Tibial artery (tissue), 4 donors: ENCODE data around the gene SMARCC2.

Source experiments
- DNase-seq, 2 donors: peaks; one replicate each; pipeline ENCODE4 v3.0.0-alpha.2; 2019
- H3K27ac ChIP-seq, 2 donors: fragments of 200-600 bp; sonication (generic) in 1 of 2; 1 replicate in 1 of 2; 2 replicates in 1 of 2; pipeline ENCODE4 v1.5.1; 2018 to 2019; ENCODE audit warnings: mild to moderate bottlenecking in 1 of 2
- H3K27me3 ChIP-seq, 2 donors: fragments of 200-600 bp; sonication (generic) in 1 of 2; one replicate each; pipeline versions ENCODE4 v1.5.1 to v1.6.0; 2016 to 2019
- H3K36me3 ChIP-seq, 3 donors: fragments of 200-600 bp; sonication (generic) in 2 of 3; one replicate each; pipeline ENCODE4 v1.5.1; 2016 to 2019; ENCODE audit warnings: mild to moderate bottlenecking in 2 of 3
- H3K4me1 ChIP-seq, 4 donors: fragments of 200-600 bp; sonication (generic) in 2 of 4; 1 replicate in 3 of 4; 2 replicates in 1 of 4; pipeline ENCODE4 v1.5.1; 2016 to 2019
- H3K4me3 ChIP-seq, 2 donors: fragments of 200-600 bp; sonication (generic) in 1 of 2; 1 replicate in 1 of 2; 2 replicates in 1 of 2; pipeline ENCODE4 v1.5.1; 2018 to 2019; ENCODE audit warnings: mild to moderate bottlenecking in 2 of 2
- H3K9me3 ChIP-seq, 3 donors: fragments of 200-600 bp; sonication (generic) in 1 of 3; one replicate each; pipeline ENCODE4 v1.5.1; 2016 to 2019
- CTCF ChIP-seq, 2 experiments: fragments of 200-600 bp in 1 of 2; fragments of 450-650 bp in 1 of 2; IDR thresholded peaks; one replicate each; pipeline ENCODE4 v1.5.1; 2017 to 2019; ENCODE audit warnings: antibody characterized with exemption in 2 of 2, mild to moderate bottlenecking in 1 of 2, moderate library complexity in 1 of 2
- intact Hi-C: fragments of 100-400 bp; cut with DNase I; formaldehyde crosslinking; loops from one replicate; pipeline ENCODE4 v1.15.0; 2023; ENCODE audit warnings: low total_unique reads

Gene SMARCC2

DNA sequence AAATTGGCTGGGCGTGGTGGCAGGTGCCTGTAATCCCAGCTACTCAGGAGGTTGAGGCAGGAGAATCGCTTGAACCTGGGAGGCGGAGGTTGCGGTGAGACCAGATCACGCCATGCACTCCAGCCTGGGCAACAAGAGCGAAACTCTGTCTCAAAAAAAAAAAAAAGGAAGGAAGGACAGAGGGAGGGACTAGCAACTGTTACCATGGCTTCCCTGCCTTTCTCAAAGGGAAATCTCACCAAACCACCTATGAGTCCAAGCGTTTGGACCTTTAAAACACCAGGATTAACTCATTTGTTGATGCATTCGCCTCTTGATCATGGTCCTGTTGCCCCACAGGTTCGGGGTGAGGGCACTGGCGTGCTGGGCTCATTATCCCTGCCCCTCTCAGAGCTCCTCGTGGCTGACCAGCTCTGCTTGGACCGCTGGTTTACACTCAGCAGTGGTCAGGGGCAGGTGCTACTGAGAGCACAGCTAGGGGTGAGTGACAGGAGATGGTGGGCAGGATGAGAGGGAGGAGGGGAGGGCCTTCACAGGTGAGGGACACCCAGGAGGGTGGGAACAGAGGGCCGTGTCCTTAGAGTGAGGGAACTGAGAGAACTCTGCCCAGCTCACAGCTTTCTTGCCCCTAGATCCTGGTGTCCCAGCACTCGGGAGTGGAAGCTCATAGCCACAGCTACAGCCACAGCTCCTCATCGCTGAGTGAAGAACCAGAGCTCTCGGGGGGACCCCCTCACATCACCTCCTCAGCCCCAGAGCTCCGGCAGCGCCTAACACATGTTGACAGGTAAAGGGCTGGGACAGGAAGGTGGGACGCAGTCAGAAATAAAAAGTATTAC is 47.1 kb downstream of the SMARCC2 start:
- intact Hi-C loops = no loop called here
- DNase-seq = no peak
- H3K4me1 ChIP-seq = peaks cover 0 to 12% (median 7%) of the 10 kb centered on the region in 4 donors
- TF ChIP-seq CTCF (IDR thresholded peaks at IDR 0.05) = no peak
- no peaks in the 10 kb centered on the region for H3K27me3 ChIP-seq
- H3K9me3 ChIP-seq = no peaks in the 10 kb centered on the region
- peaks cover 74 to 82% (median 82%) of the 10 kb centered on the region in 3 donors for H3K36me3 ChIP-seq
- H3K4me3 ChIP-seq = no peak overlapping the region
- H3K27ac ChIP-seq = no peak overlapping the region

GRCh38 chr12:56137853-56138571 is 51.3 kb downstream of the SMARCC2 start:
- no peaks in the 10 kb centered on the region for H3K27me3 ChIP-seq
- no peak for DNase-seq
- H3K4me1 ChIP-seq = no peaks in the 10 kb centered on the region
- peaks cover 89 to 100% (median 95%) of the 10 kb centered on the region in 3 donors for H3K36me3 ChIP-seq
- intact Hi-C loops = no loop called here
- H3K4me3 ChIP-seq = no peak overlapping the region
- no peak for TF ChIP-seq CTCF (IDR thresholded peaks at IDR 0.05)
- H3K9me3 ChIP-seq = no peaks in the 10 kb centered on the region
- H3K27ac ChIP-seq = no peak overlapping the region

GRCh38 chr12:56134897-56135296 is 54.4 kb downstream of the SMARCC2 start:
- H3K4me1 ChIP-seq = peaks cover under 1 to 9% (median 5%) of the 10 kb centered on the region in 4 donors
- peaks cover 84 to 98% (median 91%) of the 10 kb centered on the region in 3 donors for H3K36me3 ChIP-seq
- intact Hi-C loops = loop anchor here (5.0 kb wide), 1 partner anchor 127 kb away; no protein-coding TSS in a partner anchor

GRCh38 chr12:56130876-56131275 is 58.4 kb downstream of the SMARCC2 start:
- Histone ChIP-seq H3K27ac (peak overlapping the region; percentile 95 to 99), H3K9me3 (no peaks in the 10 kb centered on the region), H3K36me3 (peaks cover 46 to 57% (median 53%) of the 10 kb centered on the region in 3 donors), H3K4me1 (peaks cover 9 to 32% (median 24%) of the 10 kb centered on the region in 4 donors), H3K27me3 (no peaks in the 10 kb centered on the region), H3K4me3 (no peak overlapping the region)
- intact Hi-C loops = loop anchor here (5.0 kb wide), 1 partner anchor 131 kb away; no protein-coding TSS in a partner anchor
- no peak for DNase-seq
- TF ChIP-seq CTCF (IDR thresholded peaks at IDR 0.05) = no peak

More at GRCh38 chr12:56134897-56135296, 54.4 kb downstream of the SMARCC2 start:
- Histone ChIP-seq H3K9me3 (no peaks in the 10 kb centered on the region), H3K4me3 (no peak overlapping the region), H3K27ac (no peak overlapping the region), H3K27me3 (no peaks in the 10 kb centered on the region)
- TF ChIP-seq CTCF (IDR thresholded peaks at IDR 0.05) = no peak
- no peak for DNase-seq

GRCh38 chr12:56129942-56130495 is 59.3 kb downstream of the SMARCC2 start:
- TF ChIP-seq CTCF (IDR thresholded peaks at IDR 0.05) = no peak
- Histone ChIP-seq H3K4me1 (peaks cover 9 to 36% (median 26%) of the 10 kb centered on the region in 4 donors), H3K4me3 (peak overlapping the region; percentile 74 to 91), H3K36me3 (peaks cover 39 to 49% (median 45%) of the 10 kb centered on the region in 3 donors), H3K9me3 (no peaks in the 10 kb centered on the region), H3K27ac (peak overlapping the region; percentile 95 to 99), H3K27me3 (no peaks in the 10 kb centered on the region)
- intact Hi-C loops = loop anchor here (5.0 kb wide), 2 partner anchors 32 to 132 kb away; no protein-coding TSS in a partner anchor
- DNase-seq = peak; percentile 48 to 83
